GM12878 (cell line): ENCODE measurements around the gene ZNF3. TPM values are rescaled to one million over a fixed set of nuclear protein-coding genes. Genes with fewer than 3 reads are reported as not detected.
A peak's percentile ranks its signal among the peaks of the same experiment; 100 is the strongest.

Source experiments
- ATAC-seq: fragments of 200-7000 bp; cut with Tn5 transposase; 3 replicates; pipeline ENCODE4 v1.9.1; 2020; ENCODE audit warnings: mild to moderate bottlenecking, moderate library complexity
- BruUV-seq: library from RNA; stranded (reverse); fragments of 400-500 nt; replicated peaks from 2 replicates; lab custom pipeline; 2021; lab: Mats Ljungman, UMichigan
- CTCF ChIA-PET: fragments of 300-600 bp; sonication (Branson Sonifier 250); formaldehyde crosslinking; extraction: SDS; loops from one replicate; lab custom pipeline; 2021; ENCODE audit warnings: inconsistent platforms; lab: Yijun Ruan, JAX
- POLR2A ChIA-PET: fragments of 350-600 bp; formaldehyde crosslinking; extraction: SDS; loops from one replicate; lab custom pipeline; 2021; ENCODE audit warnings: inconsistent platforms; lab: Charles Lee
- RAD21 ChIA-PET: fragments of 300-600 bp; sonication (Branson Sonifier 250); formaldehyde crosslinking; loops from one replicate; lab custom pipeline; 2023; ENCODE audit warnings: antibody characterized with exemption; ENCODE audit not compliant: unreplicated experiment; lab: Charles Lee
- SMC1A ChIA-PET: fragments of 300-600 bp; sonication (Branson Sonifier 250); formaldehyde crosslinking; loops from one replicate; lab custom pipeline; 2023; ENCODE audit not compliant: unreplicated experiment, uncharacterized antibody; lab: Charles Lee
- DNase-seq: peaks from one replicate; pipeline ENCODE4 v3.0.0-alpha.2; 2011; ENCODE audit warnings: low read depth, low spot score
- FAIRE-seq: peaks from 3 replicates; lab custom pipeline; 2011; peaks lifted over from hg19 to GRCh38; lab: Jason Lieb, UNC
- H2AFZ ChIP-seq: 2 replicates; pipeline ENCODE4 v1.6.0; 2011; ENCODE audit warnings: low read depth, low read length, control low read depth; ENCODE audit not compliant: control insufficient read depth
- H3K27ac ChIP-seq: 2 replicates; pipeline ENCODE4 v1.5.1; 2011; ENCODE audit warnings: control low read depth; ENCODE audit not compliant: control insufficient read depth, insufficient read depth
- H3K27me3 ChIP-seq, 2 experiments: replicated peaks in 1 of 2; 2 replicates each; pipeline versions ENCODE4 v1.6.0 to v1.6.1; 2011; ENCODE audit warnings: low read length in 1 of 2; ENCODE audit not compliant: control insufficient read depth in 2 of 2, insufficient read depth in 2 of 2
- H3K36me3 ChIP-seq, 2 experiments: 2 replicates each; pipeline ENCODE4 v1.5.1; 2011; ENCODE audit warnings: low read length in 1 of 2; ENCODE audit not compliant: control insufficient read depth in 2 of 2, insufficient read depth in 2 of 2
- H3K4me1 ChIP-seq: 2 replicates; pipeline ENCODE4 v1.6.1; 2011; ENCODE audit warnings: mild to moderate bottlenecking, low read length, moderate library complexity, mixed read lengths; ENCODE audit not compliant: control insufficient read depth, insufficient read depth
- H3K4me2 ChIP-seq: 2 replicates; pipeline ENCODE4 v1.6.0; 2011; ENCODE audit warnings: control low read depth; ENCODE audit not compliant: control insufficient read depth, insufficient read depth
- H3K4me3 ChIP-seq: fragments of 200-600 bp; sonication (generic); 2 replicates; pipeline ENCODE4 v1.5.1; 2016
- H3K79me2 ChIP-seq: 2 replicates; pipeline ENCODE4 v1.6.0; 2011; ENCODE audit warnings: low read length; ENCODE audit not compliant: control insufficient read depth, insufficient read depth
- H3K9ac ChIP-seq: 2 replicates; pipeline ENCODE4 v1.8.0; 2011; ENCODE audit warnings: low read length, control low read depth, mixed read lengths; ENCODE audit not compliant: control insufficient read depth, insufficient read depth
- H3K9me3 ChIP-seq: replicated peaks from 3 replicates; pipeline ENCODE4 v1.5.1; 2011; ENCODE audit warnings: mild to moderate bottlenecking, low read length; ENCODE audit not compliant: control insufficient read depth, insufficient read depth
- H4K20me1 ChIP-seq: 2 replicates; pipeline ENCODE4 v1.6.0; 2011; ENCODE audit not compliant: control insufficient read depth, insufficient read depth
- ATF7 ChIP-seq: fragments of 450-650 bp; IDR thresholded peaks from 2 replicates; pipeline ENCODE4 v1.6.1; 2016; ENCODE audit warnings: low read depth, mild to moderate bottlenecking
- CBFB ChIP-seq: IDR thresholded peaks from 2 replicates; pipeline ENCODE4 v1.6.1; 2016; ENCODE audit warnings: antibody characterized with exemption, low read depth
- HDAC6 ChIP-seq: fragments of 200-600 bp; sonication (generic); IDR thresholded peaks from one replicate; pipeline ENCODE4 v1.8.0; 2017; ENCODE audit warnings: antibody characterized with exemption; ENCODE audit not compliant: unreplicated experiment
- POLR2A ChIP-seq: IDR thresholded peaks from 2 replicates; pipeline ENCODE4 v1.6.1; 2011; ENCODE audit warnings: low read depth, mild to moderate bottlenecking, low read length
- RCOR1 ChIP-seq: conservative IDR thresholded peaks from 2 replicates; pipeline ENCODE4 v1.6.1; 2012; ENCODE audit warnings: low read depth, low read length, improper control_type of control experiment
- YY1 ChIP-seq: IDR thresholded peaks from 2 replicates; pipeline ENCODE4 v1.6.1; 2011; ENCODE audit warnings: low read depth, mild to moderate bottlenecking, low read length
- WGBS: methylation state at CpG from one replicate; pipeline ENCODE4 v1.1.6; 2016; ENCODE audit warnings: low lambda C conversion rate; ENCODE audit not compliant: insufficient replicate concordance, insufficient coverage; ENCODE audit errors: missing lambda C conversion rate; 5-methylcytosine and 5-hydroxymethylcytosine counted together
- in situ Hi-C: fragments of 300-500 bp; cut with MboI; formaldehyde crosslinking; loops from 9 replicates; pipeline ENCODE4 v1.14.3; 2018; ENCODE audit warnings: mixed read lengths
- intact Hi-C: fragments of 100-400 bp; cut with micrococcal nuclease; formaldehyde crosslinking; loops from one replicate; pipeline ENCODE4 v1.14.2; 2022; ENCODE audit not compliant: unreplicated experiment
- polyA plus RNA-seq, 11 experiments: library from polyadenylated mRNA; depleted of rRNA in 4 of 11; unstranded in 6 of 11; stranded (reverse) in 5 of 11; fragments of >200 nt; fragmentation: Nextera tagmentation in 4 of 11; fragmentation: Illumina TruSeq in 1 of 11; extraction: Ambion mirVana in 4 of 11; extraction: Trizol in 1 of 11; gene quantifications; 1 replicate in 1 of 11; 2 replicates in 10 of 11; pipeline versions ENCODE4 v1.2.1 to v1.2.3, GENCODE V29; 2011 to 2016; ENCODE audit warnings: inconsistent platforms in 2 of 11, missing spikeins in 2 of 11, low read depth in 1 of 11
- total RNA-seq, 4 experiments: library from RNA; depleted of rRNA in 3 of 4; stranded (reverse); fragments of >200 nt in 3 of 4; fragmentation: Illumina TruSeq in 1 of 4; extraction: Trizol in 1 of 4; gene quantifications; 2 replicates each; pipeline versions ENCODE4 v1.2.1 to v1.2.3, GENCODE V29; 2013 to 2021
- TF ChIP-seq, protein P1 (sequence below): fragments of 450-650 bp; IDR thresholded peaks from 2 replicates; pipeline ENCODE4 v1.6.1; 2017; ENCODE audit warnings: mild to moderate bottlenecking, moderate library complexity
- TF ChIP-seq, protein P2 (sequence below): fragments of 450-650 bp; conservative IDR thresholded peaks from 2 replicates; pipeline ENCODE4 v1.6.1; 2017; ENCODE audit warnings: mild to moderate bottlenecking, moderate library complexity

The ZNF3 gene
- total and polyA plus RNA-seq, 10 of the 15 experiments (the other 5 are each of a cell fraction or from before 2014, with no cell fraction given), result 17.2 to 37.4 (median 29.4) TPM

DNA sequence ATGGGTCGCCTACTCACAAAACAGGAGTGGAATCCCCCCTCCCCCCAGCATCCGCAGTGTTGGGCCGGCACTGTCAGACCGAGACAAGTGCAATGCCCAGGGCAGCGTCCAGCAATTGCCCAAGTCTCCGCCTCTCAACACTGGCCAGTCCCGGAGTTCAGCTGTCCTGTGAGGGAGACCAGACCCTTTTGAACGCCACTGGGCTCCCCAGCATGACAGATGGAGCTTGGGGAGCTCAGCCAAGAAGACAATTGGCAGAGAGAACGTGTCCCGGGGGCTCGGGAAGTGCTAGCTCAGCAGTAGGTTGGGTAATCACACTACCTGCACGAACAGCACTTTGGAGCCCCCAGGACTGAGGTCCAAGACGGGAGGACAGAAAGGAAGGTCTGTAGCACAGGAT, 12.0 kb upstream of the ZNF3 start:
- ChIA-PET RAD21 (no interaction called here), CTCF (no interaction called here), SMC1A (no interaction called here), POLR2A (no interaction called here)
- in situ Hi-C loops (no loop called here), intact Hi-C loops (no loop called here)
- Histone ChIP-seq H3K36me3 (peaks cover 45 to 56% of the 10 kb centered on the region in 2 experiments), H3K4me1 (peaks cover 1% of the 10 kb centered on the region), H3K9ac (no peak overlapping the region), H2AFZ (no peak overlapping the region), H4K20me1 (peaks cover 3% of the 10 kb centered on the region; the same call in 1 of the 2 replicates), H3K27me3 (no peaks in the 10 kb centered on the region), H3K79me2 (peaks cover 9% of the 10 kb centered on the region), H3K4me2 (no peak overlapping the region), H3K4me3 (no peak overlapping the region), H3K9me3 (no peaks in the 10 kb centered on the region), H3K27ac (no peak overlapping the region)
- no peak for ATAC-seq
- no TSS peak for BruUV-seq
- no peak for FAIRE-seq
- DNase-seq, result no peak
- 80% methylated on average over 13 of the region's 13 CpGs for WGBS
- TF ChIP-seq CBFB (no peak), ATF7 (no peak), POLR2A (peak; percentile 26; the same call in 1 of the 2 replicates)

DNA sequence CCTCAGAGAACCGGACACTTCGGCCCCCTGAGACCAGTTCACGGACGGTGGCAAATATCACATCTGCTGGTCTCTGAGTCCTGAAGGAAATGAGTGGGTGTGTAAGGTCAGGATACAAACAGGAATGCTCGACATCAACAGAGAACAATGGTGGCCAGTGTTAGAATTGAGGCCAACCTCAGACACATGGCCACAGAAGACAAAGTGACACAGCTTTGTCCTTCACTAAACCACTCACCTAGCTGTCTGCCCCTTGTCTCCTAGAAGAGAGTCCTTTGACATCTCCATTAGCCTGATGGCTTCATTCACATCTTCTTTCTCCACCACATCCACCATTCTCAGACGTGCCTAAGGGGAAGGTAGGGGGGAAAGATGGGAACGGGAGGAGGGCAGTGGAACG, 11.5 kb upstream of the ZNF3 start:
- Histone ChIP-seq H3K79me2 (peaks cover 10% of the 10 kb centered on the region), H3K27ac (no peak overlapping the region), H3K4me3 (no peak overlapping the region), H2AFZ (no peak overlapping the region), H3K36me3 (peaks cover 41 to 53% of the 10 kb centered on the region in 2 experiments), H3K9me3 (no peaks in the 10 kb centered on the region), H3K4me2 (no peak overlapping the region), H4K20me1 (peaks cover 3% of the 10 kb centered on the region; the same call in 1 of the 2 replicates), H3K27me3 (no peaks in the 10 kb centered on the region), H3K9ac (no peak overlapping the region), H3K4me1 (peaks cover 5% of the 10 kb centered on the region)
- ChIA-PET POLR2A (no interaction called here), SMC1A (no interaction called here), CTCF (no interaction called here), RAD21 (no interaction called here)
- DNase-seq (no peak), ATAC-seq (no peak), FAIRE-seq (no peak)
- TF ChIP-seq RCOR1, result no peak
- TF ChIP-seq, protein P1, sequence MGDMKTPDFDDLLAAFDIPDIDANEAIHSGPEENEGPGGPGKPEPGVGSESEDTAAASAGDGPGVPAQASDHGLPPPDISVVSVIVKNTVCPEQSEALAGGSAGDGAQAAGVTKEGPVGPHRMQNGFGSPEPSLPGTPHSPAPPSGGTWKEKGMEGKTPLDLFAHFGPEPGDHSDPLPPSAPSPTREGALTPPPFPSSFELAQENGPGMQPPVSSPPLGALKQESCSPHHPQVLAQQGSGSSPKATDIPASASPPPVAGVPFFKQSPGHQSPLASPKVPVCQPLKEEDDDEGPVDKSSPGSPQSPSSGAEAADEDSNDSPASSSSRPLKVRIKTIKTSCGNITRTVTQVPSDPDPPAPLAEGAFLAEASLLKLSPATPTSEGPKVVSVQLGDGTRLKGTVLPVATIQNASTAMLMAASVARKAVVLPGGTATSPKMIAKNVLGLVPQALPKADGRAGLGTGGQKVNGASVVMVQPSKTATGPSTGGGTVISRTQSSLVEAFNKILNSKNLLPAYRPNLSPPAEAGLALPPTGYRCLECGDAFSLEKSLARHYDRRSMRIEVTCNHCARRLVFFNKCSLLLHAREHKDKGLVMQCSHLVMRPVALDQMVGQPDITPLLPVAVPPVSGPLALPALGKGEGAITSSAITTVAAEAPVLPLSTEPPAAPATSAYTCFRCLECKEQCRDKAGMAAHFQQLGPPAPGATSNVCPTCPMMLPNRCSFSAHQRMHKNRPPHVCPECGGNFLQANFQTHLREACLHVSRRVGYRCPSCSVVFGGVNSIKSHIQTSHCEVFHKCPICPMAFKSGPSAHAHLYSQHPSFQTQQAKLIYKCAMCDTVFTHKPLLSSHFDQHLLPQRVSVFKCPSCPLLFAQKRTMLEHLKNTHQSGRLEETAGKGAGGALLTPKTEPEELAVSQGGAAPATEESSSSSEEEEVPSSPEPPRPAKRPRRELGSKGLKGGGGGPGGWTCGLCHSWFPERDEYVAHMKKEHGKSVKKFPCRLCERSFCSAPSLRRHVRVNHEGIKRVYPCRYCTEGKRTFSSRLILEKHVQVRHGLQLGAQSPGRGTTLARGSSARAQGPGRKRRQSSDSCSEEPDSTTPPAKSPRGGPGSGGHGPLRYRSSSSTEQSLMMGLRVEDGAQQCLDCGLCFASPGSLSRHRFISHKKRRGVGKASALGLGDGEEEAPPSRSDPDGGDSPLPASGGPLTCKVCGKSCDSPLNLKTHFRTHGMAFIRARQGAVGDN, result no peak
- no peak for TF ChIP-seq YY1
- no peak for TF ChIP-seq HDAC6
- TF ChIP-seq, protein P2, sequence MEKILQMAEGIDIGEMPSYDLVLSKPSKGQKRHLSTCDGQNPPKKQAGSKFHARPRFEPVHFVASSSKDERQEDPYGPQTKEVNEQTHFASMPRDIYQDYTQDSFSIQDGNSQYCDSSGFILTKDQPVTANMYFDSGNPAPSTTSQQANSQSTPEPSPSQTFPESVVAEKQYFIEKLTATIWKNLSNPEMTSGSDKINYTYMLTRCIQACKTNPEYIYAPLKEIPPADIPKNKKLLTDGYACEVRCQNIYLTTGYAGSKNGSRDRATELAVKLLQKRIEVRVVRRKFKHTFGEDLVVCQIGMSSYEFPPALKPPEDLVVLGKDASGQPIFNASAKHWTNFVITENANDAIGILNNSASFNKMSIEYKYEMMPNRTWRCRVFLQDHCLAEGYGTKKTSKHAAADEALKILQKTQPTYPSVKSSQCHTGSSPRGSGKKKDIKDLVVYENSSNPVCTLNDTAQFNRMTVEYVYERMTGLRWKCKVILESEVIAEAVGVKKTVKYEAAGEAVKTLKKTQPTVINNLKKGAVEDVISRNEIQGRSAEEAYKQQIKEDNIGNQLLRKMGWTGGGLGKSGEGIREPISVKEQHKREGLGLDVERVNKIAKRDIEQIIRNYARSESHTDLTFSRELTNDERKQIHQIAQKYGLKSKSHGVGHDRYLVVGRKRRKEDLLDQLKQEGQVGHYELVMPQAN, result no peak
- BruUV-seq, result TSS peak; percentile 50
- 71% methylated on average over 8 of the region's 8 CpGs for WGBS
- in situ Hi-C loops (no loop called here), intact Hi-C loops (no loop called here)
